B cell (primary cell): ENCODE results near the gene COPA. TPM values are rescaled to one million over a fixed set of nuclear protein-coding genes. Genes with fewer than 3 reads are reported as not detected.

Experiments used
- ATAC-seq: fragments of 200-7000 bp; cut with Tn5 transposase; one replicate; pipeline ENCODE4 v1.10.0; 2021; ENCODE audit warnings: low read depth, mild to moderate bottlenecking, moderate number of reproducible peaks, moderate library complexity
- CTCF ChIA-PET: fragments of 350-600 bp; sonication (Branson Sonifier 250); formaldehyde crosslinking; loops from one replicate; lab custom pipeline; 2021; ENCODE audit warnings: antibody characterized with exemption, inconsistent platforms; lab: Charles Lee
- POLR2A ChIA-PET: fragments of 350-600 bp; sonication (Branson Sonifier 250); formaldehyde crosslinking; loops from one replicate; lab custom pipeline; 2021; ENCODE audit warnings: antibody characterized with exemption; lab: Charles Lee
- DNase-seq: peaks from one replicate; pipeline ENCODE4 v3.0.0; 2013
- H2AFZ ChIP-seq: 2 replicates; pipeline ENCODE4 v1.6.1; 2012; ENCODE audit warnings: mild to moderate bottlenecking, low read depth, low read length; ENCODE audit not compliant: insufficient read depth, poor library complexity, severe bottlenecking
- H3K27ac ChIP-seq, 2 donors: 1 replicate in 1 of 2; 2 replicates in 1 of 2; pipeline ENCODE4 v1.5.1; 2012 to 2013; ENCODE audit warnings: low read length in 2 of 2, mild to moderate bottlenecking in 2 of 2, moderate library complexity in 1 of 2
- H3K27me3 ChIP-seq, 4 experiments: fragments of 200-600 bp in 1 of 4; sonication (generic) in 1 of 4; replicated peaks in 1 of 4; 1 replicate in 2 of 4; 2 replicates in 2 of 4; pipeline versions ENCODE4 v1.6.1 to v1.7.0; 2013 to 2016; ENCODE audit warnings: low read length in 3 of 4, mild to moderate bottlenecking in 2 of 4, mixed read lengths in 1 of 4, moderate library complexity in 1 of 4; ENCODE audit not compliant: insufficient read depth in 4 of 4, control insufficient read depth in 3 of 4; ENCODE audit errors: control extremely low read depth in 1 of 4
- H3K36me3 ChIP-seq, 2 experiments: replicated peaks in 1 of 2; 1 replicate in 1 of 2; 2 replicates in 1 of 2; pipeline versions ENCODE4 v1.6.1 to v1.7.1; 2013; ENCODE audit warnings: low read length in 1 of 2; ENCODE audit not compliant: insufficient read depth in 2 of 2, control insufficient read depth in 1 of 2; ENCODE audit errors: control extremely low read depth in 1 of 2, extremely low read depth in 1 of 2
- H3K4me1 ChIP-seq, 2 donors: fragments of 200-600 bp in 1 of 2; sonication (generic) in 1 of 2; 1 replicate in 1 of 2; 2 replicates in 1 of 2; pipeline versions ENCODE4 v1.5.1 to v1.6.1; 2013 to 2017; ENCODE audit warnings: low read length in 2 of 2; ENCODE audit not compliant: control insufficient read depth in 2 of 2, insufficient read depth in 2 of 2
- H3K4me2 ChIP-seq: replicated peaks from 2 replicates; pipeline ENCODE3; 2012; ENCODE audit warnings: mild to moderate bottlenecking, low read depth, low read length; ENCODE audit not compliant: poor library complexity, severe bottlenecking
- H3K4me3 ChIP-seq, 5 experiments: fragments of 200-600 bp in 1 of 5; sonication (generic) in 1 of 5; 1 replicate in 3 of 5; 2 replicates in 2 of 5; pipeline versions ENCODE4 v1.5.1 to v1.7.0; 2011 to 2016; ENCODE audit warnings: low read length in 4 of 5, mild to moderate bottlenecking in 4 of 5, low read depth in 2 of 5, control low read depth in 1 of 5, moderate library complexity in 1 of 5; ENCODE audit not compliant: insufficient read depth in 1 of 5; ENCODE audit errors: control extremely low read depth in 1 of 5, extremely low read depth in 1 of 5
- H3K79me2 ChIP-seq: fragments of 200-600 bp; sonication (generic); one replicate; pipeline ENCODE4 v1.6.0; 2016; ENCODE audit warnings: low read length; ENCODE audit not compliant: control insufficient read depth, insufficient read depth
- H3K9ac ChIP-seq: fragments of 200-600 bp; sonication (generic); 2 replicates; pipeline ENCODE4 v1.6.1; 2017; ENCODE audit warnings: mild to moderate bottlenecking, low read length, moderate library complexity
- H3K9me3 ChIP-seq, 3 donors: one replicate each; pipeline versions ENCODE4 v1.6.1 to v1.7.1; 2013; ENCODE audit warnings: low read length in 2 of 3; ENCODE audit not compliant: control insufficient read depth in 2 of 3, insufficient read depth in 1 of 3; ENCODE audit errors: control extremely low read depth in 1 of 3
- H4K20me1 ChIP-seq: 2 replicates; pipeline ENCODE4 v1.6.0; 2012; ENCODE audit warnings: mild to moderate bottlenecking, low read length; ENCODE audit not compliant: insufficient read depth, control insufficient read depth, poor library complexity, severe bottlenecking
- H3K27ac Mint-ChIP-seq: one replicate; pipeline ENCODE4 v1.8.0; 2021; ENCODE audit warnings: mixed read lengths
- H3K27me3 Mint-ChIP-seq: one replicate; pipeline ENCODE4 v1.8.0; 2021; ENCODE audit warnings: mixed read lengths
- H3K4me1 Mint-ChIP-seq: one replicate; pipeline ENCODE4 v1.8.0; 2021; ENCODE audit warnings: mixed read lengths
- H3K4me3 Mint-ChIP-seq: one replicate; pipeline ENCODE4 v1.8.0; 2021; ENCODE audit warnings: mixed read lengths
- H3K9me3 Mint-ChIP-seq: one replicate; pipeline ENCODE4 v1.8.0; 2022; ENCODE audit warnings: mixed read lengths; ENCODE audit not compliant: insufficient read depth
- CTCF ChIP-seq: fragments of 200-600 bp; IDR thresholded peaks from one replicate; pipeline ENCODE4 v1.8.0; 2022; ENCODE audit warnings: antibody characterized with exemption, mild to moderate bottlenecking
- EZH2 ChIP-seq: IDR thresholded peaks from 2 replicates; pipeline ENCODE4 v1.6.1; 2012; ENCODE audit warnings: borderline replicate concordance, low read depth, mild to moderate bottlenecking, moderate library complexity, low read length; ENCODE audit not compliant: insufficient read depth, poor library complexity, severe bottlenecking
- WGBS: methylation state at CpG from one replicate; pipeline ENCODE4 v1.1.5; 2013; ENCODE audit warnings: missing lambda C conversion rate; ENCODE audit not compliant: insufficient coverage; 5-methylcytosine and 5-hydroxymethylcytosine counted together
- intact Hi-C: fragments of 100-400 bp; cut with micrococcal nuclease; formaldehyde crosslinking; loops from one replicate; pipeline ENCODE4 v1.10.0; 2022
- polyA plus RNA-seq: library from polyadenylated mRNA; depleted of rRNA; stranded (reverse); fragments of >200 nt; gene quantifications from 2 replicates; pipeline ENCODE4 v1.2.3, GENCODE V29; 2012
- total RNA-seq, 2 donors: library from RNA; stranded (reverse); fragments of 120-200 nt in 1 of 2; gene quantifications; 1 replicate in 1 of 2; 2 replicates in 1 of 2; pipeline versions ENCODE4 v1.2.3 to v1.2.4, GENCODE V29; 2013 to 2022

COPA gene
- total and polyA plus RNA-seq, 2 donors (not counting 1 experiment from before 2014, with no cell fraction given): 39.1 to 168 TPM

GRCh38 chr1:160322831-160323230 lies 20.2 kb downstream of the COPA start:
- ATAC-seq (no peak), DNase-seq (no peak)
- no CpG with 5 or more reads among the region's 6 CpGs for WGBS
- Histone ChIP-seq H3K4me1 (no peaks in the 10 kb centered on the region), H3K27me3 (no peaks in the 10 kb centered on the region), H4K20me1 (peaks cover 6% of the 10 kb centered on the region), H3K36me3 (peaks cover 3 to 80% of the 10 kb centered on the region in 2 experiments), H3K4me2 (no peak overlapping the region), H3K79me2 (peaks cover 20% of the 10 kb centered on the region), H3K9me3 (no peaks in the 10 kb centered on the region), H3K9ac (no peak overlapping the region), H3K27ac (no peak overlapping the region), H3K4me3 (no peak overlapping the region), H2AFZ (no peak overlapping the region)
- Mint-ChIP-seq H3K4me3 (no peak overlapping the region), H3K27me3 (no peaks in the 10 kb centered on the region), H3K4me1 (peaks cover 6% of the 10 kb centered on the region), H3K9me3 (no peaks in the 10 kb centered on the region), H3K27ac (no peak overlapping the region)
- intact Hi-C loops: no loop called here
- TF ChIP-seq EZH2 (no peak), CTCF (no peak)
- ChIA-PET CTCF (no interaction called here), POLR2A (no interaction called here)

DNA sequence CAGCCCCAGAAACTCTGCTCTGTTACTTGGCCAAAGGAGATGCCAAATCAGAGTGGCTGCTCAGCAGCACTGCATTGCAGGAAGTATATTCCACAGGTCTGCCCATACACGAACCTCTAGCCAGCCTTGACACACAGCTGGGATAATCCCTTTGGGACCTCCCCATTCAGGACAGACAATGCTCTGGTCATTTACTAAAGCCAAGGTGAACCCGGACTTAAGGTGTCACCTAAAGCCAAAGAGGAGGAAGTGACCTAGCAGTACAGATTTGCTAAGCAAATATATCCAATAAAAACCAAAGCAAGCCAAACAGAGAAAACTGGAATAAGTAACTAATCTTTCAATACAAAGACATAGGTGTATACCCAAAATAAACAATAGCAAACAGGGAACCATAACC lies 27.7 kb downstream of the COPA start:
- no peak overlapping the region for H3K27ac Mint-ChIP-seq
- no peak overlapping the region for H3K4me3 ChIP-seq

More for the DNA sequence above, 27.7 kb downstream of the COPA start:
- ATAC-seq (no peak), DNase-seq (no peak)
- H3K4me1 ChIP-seq: no peaks in the 10 kb centered on the region
- peaks cover 20% of the 10 kb centered on the region for H3K79me2 ChIP-seq
- no peak overlapping the region for H3K4me2 ChIP-seq
- intact Hi-C loops: no loop called here
- no peak overlapping the region for H3K27ac ChIP-seq
- no peak overlapping the region for H2AFZ ChIP-seq
- H3K9me3 Mint-ChIP-seq: peaks cover 7% of the 10 kb centered on the region
- H3K9me3 ChIP-seq: peaks cover 0 to 11% (median 5%) of the 10 kb centered on the region in 3 donors
- H3K27me3 Mint-ChIP-seq: no peaks in the 10 kb centered on the region
- no peak for TF ChIP-seq CTCF
- no peak for TF ChIP-seq EZH2
- H3K4me1 Mint-ChIP-seq: peaks cover 2% of the 10 kb centered on the region
- CTCF ChIA-PET: no interaction called here
- no peak overlapping the region for H3K4me3 Mint-ChIP-seq
- H3K27me3 ChIP-seq: no peaks in the 10 kb centered on the region
- POLR2A ChIA-PET: no interaction called here
- peaks cover 14% of the 10 kb centered on the region for H4K20me1 ChIP-seq
- H3K36me3 ChIP-seq: peaks cover 26 to 84% of the 10 kb centered on the region in 2 experiments
- WGBS: 89% methylated on average over 2 of the region's 2 CpGs
- H3K9ac ChIP-seq: no peak overlapping the region
